ENCODE results near the gene MPO. TPM values are rescaled to one million over a fixed set of nuclear protein-coding genes. Genes with fewer than 3 reads are reported as not detected.
A peak's percentile ranks its signal among the peaks of the same experiment; 100 is the strongest.

Gene MPO
- total and polyA plus RNA-seq, 2 experiments from 2014 or later, result 0.13 TPM; not detected in 1

- H3K4me2 ChIP-seq, result peak within 1 kb of the TSS; percentile 53
- no peaks in the 10 kb centered on the region for H3K36me3 ChIP-seq (replicated peaks; ENCODE audit: insufficient read depth, low read depth)
- no peak for TF ChIP-seq CTCF (IDR thresholded peaks at IDR 0.05; ENCODE audit: poor library complexity)
- no peak for TF ChIP-seq EZH2phosphoT487 (IDR thresholded peaks at IDR 0.05; ENCODE audit: low read depth, severe bottlenecking, unreplicated experiment)
- TF ChIP-seq EZH2 (IDR thresholded peaks at IDR 0.05; ENCODE audit: borderline replicate concordance), result no peak
- no peak within 1 kb of the TSS for H3K27ac ChIP-seq
- no peaks in the 10 kb centered on the region for H3K9me2 ChIP-seq (replicated peaks; ENCODE audit: insufficient read depth)
- no peak for DNase-seq (ENCODE audit: low spot score)
- no peaks in the 10 kb centered on the region for H3K27me3 ChIP-seq
- H2AFZ ChIP-seq, result no peak within 1 kb of the TSS
- H3K9me3 ChIP-seq (ENCODE audit: low read depth), result no peaks in the 10 kb centered on the region
- H3K4me3 ChIP-seq, result no peak within 1 kb of the TSS
- no peaks in the 10 kb centered on the region for H3K79me2 ChIP-seq
- peaks cover 10% of the 10 kb centered on the region for H3K4me1 ChIP-seq (ENCODE audit: insufficient read depth)
- H4K20me1 ChIP-seq (ENCODE audit: insufficient read depth, poor library complexity, severe bottlenecking), result no peaks in the 10 kb centered on the region
- WGBS (ENCODE audit: low lambda C conversion rate, missing lambda C conversion rate), result 60% methylated on average over 20 of the region's 23 CpGs
Observed at GRCh38 chr17:58328195-58329034, 47.7 kb upstream of the MPO start, which contains the start of gene TSPOAP1. TSPOAP1 (minus strand) TSS chr17:58328795; CDS start chr17:58327920, 875 bp downstream.

GRCh38 chr17:58327363-58328194 is 46.8 kb upstream of the MPO start:
- Histone ChIP-seq H3K9me3 (ENCODE audit: low read depth) (no peaks in the 10 kb centered on the region), H3K36me3 (replicated peaks; ENCODE audit: insufficient read depth, low read depth) (no peaks in the 10 kb centered on the region), H3K4me2 (no peak overlapping the region), H3K9me2 (replicated peaks; ENCODE audit: insufficient read depth) (no peaks in the 10 kb centered on the region), H3K4me3 (no peak overlapping the region), H3K27ac (no peak overlapping the region), H3K4me1 (ENCODE audit: insufficient read depth) (peaks cover 10% of the 10 kb centered on the region), H3K79me2 (no peaks in the 10 kb centered on the region), H3K27me3 (no peaks in the 10 kb centered on the region), H4K20me1 (ENCODE audit: insufficient read depth, poor library complexity, severe bottlenecking) (no peaks in the 10 kb centered on the region), H2AFZ (no peak overlapping the region)
- DNase-seq (ENCODE audit: low spot score), result no peak
- 86% methylated on average over 19 of the region's 19 CpGs for WGBS (ENCODE audit: low lambda C conversion rate, missing lambda C conversion rate)
- TF ChIP-seq EZH2 (IDR thresholded peaks at IDR 0.05; ENCODE audit: borderline replicate concordance) (no peak), EZH2phosphoT487 (IDR thresholded peaks at IDR 0.05; ENCODE audit: low read depth, severe bottlenecking, unreplicated experiment) (no peak), CTCF (IDR thresholded peaks at IDR 0.05; ENCODE audit: poor library complexity) (no peak)

GRCh38 chr17:58326609-58327362 is 46.1 kb upstream of the MPO start:
- no peaks in the 10 kb centered on the region for H3K27me3 ChIP-seq

More at GRCh38 chr17:58326609-58327362, 46.1 kb upstream of the MPO start:
- Histone ChIP-seq H3K4me2 (no peak overlapping the region), H2AFZ (no peak overlapping the region), H3K36me3 (replicated peaks; ENCODE audit: insufficient read depth, low read depth) (no peaks in the 10 kb centered on the region), H4K20me1 (ENCODE audit: insufficient read depth, poor library complexity, severe bottlenecking) (no peaks in the 10 kb centered on the region), H3K79me2 (no peaks in the 10 kb centered on the region), H3K4me3 (no peak overlapping the region), H3K9me3 (ENCODE audit: low read depth) (no peaks in the 10 kb centered on the region), H3K27ac (no peak overlapping the region), H3K9me2 (replicated peaks; ENCODE audit: insufficient read depth) (no peaks in the 10 kb centered on the region), H3K4me1 (ENCODE audit: insufficient read depth) (peaks cover 10% of the 10 kb centered on the region)
- DNase-seq (ENCODE audit: low spot score), result no peak
- WGBS (ENCODE audit: low lambda C conversion rate, missing lambda C conversion rate), result 88% methylated on average over 9 of the region's 9 CpGs
- TF ChIP-seq EZH2phosphoT487 (IDR thresholded peaks at IDR 0.05; ENCODE audit: low read depth, severe bottlenecking, unreplicated experiment) (no peak), CTCF (IDR thresholded peaks at IDR 0.05; ENCODE audit: poor library complexity) (no peak), EZH2 (IDR thresholded peaks at IDR 0.05; ENCODE audit: borderline replicate concordance) (no peak)

All from hepatocyte (in vitro differentiated cells).